Measurements from ENCODE around the gene ADPRHL1. TPM values are rescaled to one million over a fixed set of nuclear protein-coding genes. Genes with fewer than 3 reads are reported as not detected.
"Not testable (repeated sequence)": the region's sequence is repeated elsewhere in the genome, so short reads cannot be mapped to it uniquely, and the experiment has no call there.

ADPRHL1 gene
- total RNA-seq, 2 donors from 2014 or later, result 1.6 to 2.9 TPM

DNA sequence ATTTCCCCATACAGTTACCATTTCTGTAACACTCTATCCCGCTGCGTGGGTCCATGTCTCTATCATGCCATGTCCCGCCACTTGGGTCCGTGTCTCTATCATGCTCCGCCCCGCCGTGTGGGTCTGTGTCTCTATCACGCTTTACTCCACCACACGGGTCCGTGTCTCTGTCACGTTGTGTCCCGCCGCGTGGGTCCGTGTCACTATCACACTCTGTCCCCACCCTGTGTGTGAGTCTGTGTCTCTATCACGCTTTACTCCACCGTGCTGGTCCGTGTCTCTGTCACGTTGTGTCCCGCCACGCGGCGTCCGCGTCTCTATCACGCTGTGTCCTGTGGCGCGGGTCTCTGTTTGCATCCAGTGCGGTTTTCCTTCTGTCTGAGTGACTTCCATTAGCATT lies 11.6 kb downstream of the ADPRHL1 start:
- no peaks in the 10 kb centered on the region for H3K4me1 ChIP-seq (ENCODE audit: control insufficient read depth, insufficient read depth, low read length)
- H3K27me3 ChIP-seq (ENCODE audit: control insufficient read depth, insufficient read depth, low read length, poor library complexity, severe bottlenecking), result no peaks in the 10 kb centered on the region
- H3K4me3 ChIP-seq (ENCODE audit: low read length), result no peak overlapping the region
- Mint-ChIP-seq H3K27me3 (ENCODE audit: insufficient read depth) (no peaks in the 10 kb centered on the region), H3K4me1 (no peaks in the 10 kb centered on the region), H3K9me3 (peaks cover 2% of the 10 kb centered on the region), H3K36me3 (ENCODE audit: low read depth) (peaks cover 36% of the 10 kb centered on the region), H3K4me3 (no peak overlapping the region), H3K27ac (no peak overlapping the region)
- H3K27ac ChIP-seq (ENCODE audit: low read depth, low read length), result no peak overlapping the region
- 92 to 95% methylated on average over 29 of the region's 29 CpGs for WGBS, 2 experiments (ENCODE audit: insufficient coverage in 1 of 2, insufficient read length in 1 of 2)
- TF ChIP-seq, protein P1, sequence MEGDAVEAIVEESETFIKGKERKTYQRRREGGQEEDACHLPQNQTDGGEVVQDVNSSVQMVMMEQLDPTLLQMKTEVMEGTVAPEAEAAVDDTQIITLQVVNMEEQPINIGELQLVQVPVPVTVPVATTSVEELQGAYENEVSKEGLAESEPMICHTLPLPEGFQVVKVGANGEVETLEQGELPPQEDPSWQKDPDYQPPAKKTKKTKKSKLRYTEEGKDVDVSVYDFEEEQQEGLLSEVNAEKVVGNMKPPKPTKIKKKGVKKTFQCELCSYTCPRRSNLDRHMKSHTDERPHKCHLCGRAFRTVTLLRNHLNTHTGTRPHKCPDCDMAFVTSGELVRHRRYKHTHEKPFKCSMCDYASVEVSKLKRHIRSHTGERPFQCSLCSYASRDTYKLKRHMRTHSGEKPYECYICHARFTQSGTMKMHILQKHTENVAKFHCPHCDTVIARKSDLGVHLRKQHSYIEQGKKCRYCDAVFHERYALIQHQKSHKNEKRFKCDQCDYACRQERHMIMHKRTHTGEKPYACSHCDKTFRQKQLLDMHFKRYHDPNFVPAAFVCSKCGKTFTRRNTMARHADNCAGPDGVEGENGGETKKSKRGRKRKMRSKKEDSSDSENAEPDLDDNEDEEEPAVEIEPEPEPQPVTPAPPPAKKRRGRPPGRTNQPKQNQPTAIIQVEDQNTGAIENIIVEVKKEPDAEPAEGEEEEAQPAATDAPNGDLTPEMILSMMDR (conservative IDR thresholded peaks at IDR 0.05), result no peak
- peaks cover 5% of the 10 kb centered on the region for H3K36me3 ChIP-seq (ENCODE audit: control insufficient read depth, insufficient read depth, low read length)
- no peak for DNase-seq
- no peak overlapping the region for H3K9ac ChIP-seq (ENCODE audit: extremely low read depth, low read length, poor library complexity, severe bottlenecking)
- peaks cover 10% of the 10 kb centered on the region for H3K9me3 ChIP-seq (ENCODE audit: control insufficient read depth, low read length)

- no peak overlapping the region for H3K27ac Mint-ChIP-seq
- Histone ChIP-seq H3K36me3 (ENCODE audit: control insufficient read depth, insufficient read depth, low read length) (peaks cover 5% of the 10 kb centered on the region), H3K27me3 (ENCODE audit: control insufficient read depth, insufficient read depth, low read length, poor library complexity, severe bottlenecking) (no peaks in the 10 kb centered on the region), H3K4me3 (ENCODE audit: low read length) (no peak overlapping the region), H3K27ac (ENCODE audit: low read depth, low read length) (no peak overlapping the region), H3K4me1 (ENCODE audit: control insufficient read depth, insufficient read depth, low read length) (no peaks in the 10 kb centered on the region), H3K9me3 (ENCODE audit: control insufficient read depth, low read length) (peaks cover 4% of the 10 kb centered on the region), H3K9ac (ENCODE audit: extremely low read depth, low read length, poor library complexity, severe bottlenecking) (no peak overlapping the region)
- no peaks in the 10 kb centered on the region for H3K27me3 Mint-ChIP-seq (ENCODE audit: insufficient read depth)
- TF ChIP-seq, protein P1 (conservative IDR thresholded peaks at IDR 0.05), result no peak
- H3K9me3 Mint-ChIP-seq, result no peaks in the 10 kb centered on the region
- H3K4me3 Mint-ChIP-seq, result no peak overlapping the region
- no peaks in the 10 kb centered on the region for H3K4me1 Mint-ChIP-seq
- peak; percentile 42 for DNase-seq
- 92 to 93% methylated on average over 15 to 17 of the region's 17 CpGs for WGBS, 2 experiments (ENCODE audit: insufficient coverage in 1 of 2, insufficient read length in 1 of 2)
- H3K36me3 Mint-ChIP-seq (ENCODE audit: low read depth), result peaks cover 19% of the 10 kb centered on the region
These were observed 15.8 kb downstream of the ADPRHL1 start for GRCh38 chr13:113437408-113438010.

GRCh38 chr13:113436866-113437265 lies 16.4 kb downstream of the ADPRHL1 start:
- H3K9me3 ChIP-seq (ENCODE audit: control insufficient read depth, low read length); H3K27me3 ChIP-seq (ENCODE audit: control insufficient read depth, insufficient read depth, low read length, poor library complexity, severe bottlenecking); H3K4me1 ChIP-seq (ENCODE audit: control insufficient read depth, insufficient read depth, low read length); H3K27me3 Mint-ChIP-seq (ENCODE audit: insufficient read depth); DNase-seq; H3K36me3 ChIP-seq (ENCODE audit: control insufficient read depth, insufficient read depth, low read length); H3K4me3 ChIP-seq (ENCODE audit: low read length); H3K9ac ChIP-seq (ENCODE audit: extremely low read depth, low read length, poor library complexity, severe bottlenecking); H3K9me3 Mint-ChIP-seq; H3K27ac Mint-ChIP-seq; H3K4me1 Mint-ChIP-seq; H3K4me3 Mint-ChIP-seq; H3K27ac ChIP-seq (ENCODE audit: low read depth, low read length): not testable (repeated sequence)
- 90 to 97% methylated on average over 4 to 10 of the region's 15 CpGs for WGBS, 2 experiments (ENCODE audit: insufficient coverage in 1 of 2, insufficient read length in 1 of 2)
- H3K36me3 Mint-ChIP-seq (ENCODE audit: low read depth), result peaks cover 13% of the 10 kb centered on the region

GRCh38 chr13:113435907-113436306 lies 17.4 kb downstream of the ADPRHL1 start:
- H3K27ac ChIP-seq (ENCODE audit: low read depth, low read length); H3K9ac ChIP-seq (ENCODE audit: extremely low read depth, low read length, poor library complexity, severe bottlenecking); H3K9me3 Mint-ChIP-seq; H3K36me3 ChIP-seq (ENCODE audit: control insufficient read depth, insufficient read depth, low read length); H3K4me3 Mint-ChIP-seq; H3K4me3 ChIP-seq (ENCODE audit: low read length); H3K9me3 ChIP-seq (ENCODE audit: control insufficient read depth, low read length); H3K27ac Mint-ChIP-seq; H3K36me3 Mint-ChIP-seq (ENCODE audit: low read depth); H3K27me3 Mint-ChIP-seq (ENCODE audit: insufficient read depth); H3K4me1 Mint-ChIP-seq; H3K4me1 ChIP-seq (ENCODE audit: control insufficient read depth, insufficient read depth, low read length); H3K27me3 ChIP-seq (ENCODE audit: control insufficient read depth, insufficient read depth, low read length, poor library complexity, severe bottlenecking): not testable (repeated sequence)
- peak; percentile 45 for DNase-seq
- 93 to 97% methylated on average over 14 to 15 of the region's 15 CpGs for WGBS, 2 experiments (ENCODE audit: insufficient coverage in 1 of 2, insufficient read length in 1 of 2)
